ENCODE measurements around the gene WSCD1.
A peak's percentile ranks its signal among the peaks of the same experiment; 100 is the strongest.

WSCD1 gene

GRCh38 chr17:6172642-6173330 lies 102.6 kb downstream of the WSCD1 start:
- WGBS, 2 donors (ENCODE audit: extremely low coverage in 2 of 2, insufficient read length in 2 of 2, insufficient replicate concordance in 1 of 2) = no CpG with 5 or more reads among the region's 9 CpGs
- H3K27ac ChIP-seq (replicated peaks; ENCODE audit: low read length) = peak overlapping the region; percentile 39

GRCh38 chr17:6173653-6174052 lies 103.5 kb downstream of the WSCD1 start:
- Histone ChIP-seq H2BK12ac (ENCODE audit: low read length) (no peak overlapping the region), H3K18ac (ENCODE audit: low read length) (peak overlapping the region; percentile 90), H2BK5ac (ENCODE audit: low read length) (peak overlapping the region; percentile 16), H3K27ac (replicated peaks; ENCODE audit: low read length) (no peak overlapping the region), H3K36me3 (replicated peaks in 1 of 2; ENCODE audit: control insufficient read depth in 2 of 2, insufficient read depth in 2 of 2, low read length in 2 of 2) (no peaks in the 10 kb centered on the region), H2AFZ (ENCODE audit: low read length) (no peak overlapping the region), H3K4me2 (ENCODE audit: insufficient read depth, low read length, poor library complexity, severe bottlenecking) (no peak overlapping the region), H2AK5ac (ENCODE audit: low read depth, low read length) (peak overlapping the region; percentile 59), H3K27me3 (ENCODE audit: control insufficient read depth in 3 of 3, insufficient read depth in 3 of 3, low read depth in 1 of 3, low read length in 3 of 3) (no peaks in the 10 kb centered on the region), H4K91ac (ENCODE audit: low read depth, low read length, poor library complexity) (no peak overlapping the region), H2BK15ac (ENCODE audit: low read length) (no peak overlapping the region), H3K4me1 (ENCODE audit: control insufficient read depth in 2 of 2, insufficient read depth in 1 of 2, low read depth in 1 of 2, low read length in 2 of 2) (peaks cover 12 to 26% of the 10 kb centered on the region in 2 donors), H3K9ac (ENCODE audit: low read depth, low read length, poor library complexity) (no peak overlapping the region), H3K14ac (ENCODE audit: low read length) (no peak overlapping the region), H4K8ac (ENCODE audit: low read depth, low read length) (no peak overlapping the region), H3K79me1 (ENCODE audit: low read depth, low read length) (no peaks in the 10 kb centered on the region), H3K9me3 (replicated peaks in 1 of 2; ENCODE audit: control insufficient read depth in 2 of 2, insufficient read depth in 1 of 2, low read depth in 1 of 2, low read length in 2 of 2) (no peaks in the 10 kb centered on the region), H3K23ac (ENCODE audit: low read depth, low read length, poor library complexity) (no peak overlapping the region), H3K4me3 (ENCODE audit: low read length in 2 of 2) (no peak overlapping the region), H2BK120ac (ENCODE audit: low read depth, low read length) (no peak overlapping the region), H3K4ac (ENCODE audit: low read length) (no peak overlapping the region)
- WGBS, 2 donors (ENCODE audit: extremely low coverage in 2 of 2, insufficient read length in 2 of 2, insufficient replicate concordance in 1 of 2) = no CpG with 5 or more reads among the region's 2 CpGs
- DNase-seq (ENCODE audit: low spot score) = no peak

More at GRCh38 chr17:6172642-6173330, 102.6 kb downstream of the WSCD1 start:
- Histone ChIP-seq H3K9me3 (replicated peaks in 1 of 2; ENCODE audit: control insufficient read depth in 2 of 2, insufficient read depth in 1 of 2, low read depth in 1 of 2, low read length in 2 of 2) (no peaks in the 10 kb centered on the region), H4K8ac (ENCODE audit: low read depth, low read length) (no peak overlapping the region), H2AFZ (ENCODE audit: low read length) (no peak overlapping the region), H2AK5ac (ENCODE audit: low read depth, low read length) (no peak overlapping the region), H3K36me3 (replicated peaks in 1 of 2; ENCODE audit: control insufficient read depth in 2 of 2, insufficient read depth in 2 of 2, low read length in 2 of 2) (no peaks in the 10 kb centered on the region), H2BK12ac (ENCODE audit: low read length) (no peak overlapping the region), H3K9ac (ENCODE audit: low read depth, low read length, poor library complexity) (no peak overlapping the region), H3K79me1 (ENCODE audit: low read depth, low read length) (no peaks in the 10 kb centered on the region), H3K18ac (ENCODE audit: low read length) (no peak overlapping the region), H3K23ac (ENCODE audit: low read depth, low read length, poor library complexity) (no peak overlapping the region), H3K4ac (ENCODE audit: low read length) (no peak overlapping the region), H4K91ac (ENCODE audit: low read depth, low read length, poor library complexity) (no peak overlapping the region), H3K4me1 (ENCODE audit: control insufficient read depth in 2 of 2, insufficient read depth in 1 of 2, low read depth in 1 of 2, low read length in 2 of 2) (peaks cover 12 to 26% of the 10 kb centered on the region in 2 donors), H3K4me2 (ENCODE audit: insufficient read depth, low read length, poor library complexity, severe bottlenecking) (no peak overlapping the region), H3K27me3 (ENCODE audit: control insufficient read depth in 3 of 3, insufficient read depth in 3 of 3, low read depth in 1 of 3, low read length in 3 of 3) (no peaks in the 10 kb centered on the region), H2BK15ac (ENCODE audit: low read length) (no peak overlapping the region), H3K4me3 (ENCODE audit: low read length in 2 of 2) (no peak overlapping the region), H2BK5ac (ENCODE audit: low read length) (no peak overlapping the region), H3K14ac (ENCODE audit: low read length) (no peak overlapping the region), H2BK120ac (ENCODE audit: low read depth, low read length) (no peak overlapping the region)
- peak; percentile 51 for DNase-seq (ENCODE audit: low spot score)

Measured in neuronal stem cell (in vitro differentiated cells).